GM13976 (cell line): Measurements from ENCODE around the gene ZNF785.
"Not testable (repeated sequence)": the region's sequence is repeated elsewhere in the genome, so short reads cannot be mapped to it uniquely, and the experiment has no call there.

Experiments
- DNase-seq: peaks from one replicate; pipeline ENCODE4 v3.0.0; 2012; ENCODE audit warnings: low spot score
- CTCF ChIP-seq: IDR thresholded peaks from 2 replicates; pipeline ENCODE4 v1.5.1; 2012; ENCODE audit warnings: borderline replicate concordance, mild to moderate bottlenecking; ENCODE audit not compliant: insufficient read depth; ENCODE audit errors: extremely low read depth, missing control alignments, control extremely low read depth
- in situ Hi-C: fragments of 300-500 bp; cut with MboI; formaldehyde crosslinking; loops from one replicate; pipeline ENCODE4 v1.12.0; 2022; ENCODE audit warnings: low sequenced_read_pairs, mixed read lengths, inconsistent platforms; ENCODE audit not compliant: unreplicated experiment

The ZNF785 gene

GRCh38 chr16:30585400-30586191 lies at the start of gene ZNF785:
Gene ZNF785, minus strand, starts transcription at chr16:30585697. Its CDS starts 86 bp downstream, at chr16:30585611.
- TF ChIP-seq CTCF, result no peak
- in situ Hi-C loops, result no loop called here
- peak; percentile 99 for DNase-seq

GRCh38 chr16:30633526-30633925 lies 48.0 kb upstream of the ZNF785 start:
- TF ChIP-seq CTCF, result no peak
- no peak for DNase-seq
- in situ Hi-C loops, result no loop called here

GRCh38 chr16:30632454-30632853 lies 47.0 kb upstream of the ZNF785 start:
- in situ Hi-C loops, DNase-seq: not testable (repeated sequence)

GRCh38 chr16:30628628-30629540 lies 43.4 kb upstream of the ZNF785 start:
- in situ Hi-C loops, result no loop called here
- DNase-seq, result peak; percentile 78
- TF ChIP-seq CTCF, result peak; percentile 83

GRCh38 chr16:30626236-30626635 lies 40.7 kb upstream of the ZNF785 start:
- in situ Hi-C loops, result no loop called here
- TF ChIP-seq CTCF, result no peak
- DNase-seq, result no peak

GRCh38 chr16:30623536-30624283 lies 38.2 kb upstream of the ZNF785 start:
- in situ Hi-C loops, result loop anchor here (25.0 kb wide), 2 partner anchors 186 to 511 kb away; partner anchors contain the start of genes DCTPP1, GDPD3, MAPK3 and SEPHS2
- no peak for TF ChIP-seq CTCF
- no peak for DNase-seq
